ENCODE measurements around the gene POC1B. TPM values are rescaled to one million over a fixed set of nuclear protein-coding genes. Genes with fewer than 3 reads are reported as not detected.
"Not testable (repeated sequence)": the region's sequence is repeated elsewhere in the genome, so short reads cannot be mapped to it uniquely, and the experiment has no call there.

POC1B gene
- total RNA-seq, 2 experiments from 2014 or later, result 22.8 to 25.7 TPM

DNA sequence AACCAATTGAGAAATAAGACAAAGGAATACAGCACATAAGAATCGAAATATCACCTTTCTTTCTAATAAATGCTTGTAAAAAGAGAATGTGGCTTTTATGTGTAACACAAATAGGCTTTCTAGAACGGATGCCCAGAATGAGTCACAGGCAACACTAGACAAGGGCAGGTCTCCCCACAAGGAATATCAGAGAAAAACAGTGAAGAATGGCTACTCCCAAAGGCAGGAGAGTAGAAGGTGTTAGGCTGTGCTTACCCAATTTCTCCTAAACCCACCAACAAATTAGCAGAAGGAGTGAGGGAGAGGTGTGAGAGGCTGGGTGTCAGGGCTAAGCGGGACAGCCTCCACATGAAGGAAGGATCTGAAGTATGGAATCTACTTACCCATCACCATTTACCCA is 56.5 kb downstream of the POC1B start:
- no peak overlapping the region for H3K4me3 Mint-ChIP-seq
- H3K4me1 Mint-ChIP-seq (ENCODE audit: low read depth), result peaks cover 42% of the 10 kb centered on the region
- H3K27me3 Mint-ChIP-seq (ENCODE audit: low read depth), result no peaks in the 10 kb centered on the region

DNA sequence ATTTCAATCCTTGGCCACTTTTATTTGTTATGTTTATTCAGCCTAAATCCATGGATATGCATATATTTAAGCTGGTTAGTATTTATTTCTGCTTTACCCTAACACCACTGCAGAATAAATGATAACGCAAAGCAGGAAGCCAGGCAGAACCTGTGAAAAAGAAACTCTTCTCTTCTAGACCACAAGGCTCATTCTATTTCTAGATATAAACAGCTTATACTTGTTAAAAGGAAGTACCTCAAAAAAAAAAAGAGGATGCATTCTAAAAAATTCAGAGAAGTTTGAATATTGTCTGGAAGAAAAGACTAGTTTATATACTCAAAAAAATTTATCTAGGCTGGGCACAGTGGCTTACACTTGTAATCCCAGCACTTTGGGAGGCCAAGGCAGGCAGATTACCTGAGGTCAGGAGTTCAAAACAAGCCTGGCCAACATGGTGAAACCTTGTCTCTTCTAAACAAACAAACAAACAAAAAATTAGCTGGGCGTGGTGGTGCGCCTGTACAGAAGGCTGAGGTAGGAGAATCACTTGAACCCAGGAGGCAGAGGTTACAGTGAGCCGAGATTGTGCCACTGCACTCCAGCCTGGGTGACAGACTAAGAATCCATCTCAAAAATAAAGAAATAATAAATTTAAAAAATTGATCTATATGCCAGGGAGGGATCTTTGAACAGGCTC is 57.1 kb downstream of the POC1B start:
- Mint-ChIP-seq H3K27ac (no peak overlapping the region), H3K4me3 (no peak overlapping the region), H3K36me3 (ENCODE audit: low read depth) (peaks cover 9% of the 10 kb centered on the region), H3K9me3 (no peaks in the 10 kb centered on the region), H3K4me1 (ENCODE audit: low read depth) (peaks cover 42% of the 10 kb centered on the region), H3K27me3 (ENCODE audit: low read depth) (no peaks in the 10 kb centered on the region)
- CTCF ChIA-PET, result interaction anchor here (0.5 to 4.6 kb wide), 8 partner anchors 56 to 1554 kb away, joined by 3 to 35 read pairs (median 4); partner anchors contain the start of genes GALNT4 and POC1B
- intact Hi-C loops (cut with micrococcal nuclease), result loop anchor here (2.0 to 10.0 kb wide), 5 partner anchors 129 to 1324 kb away; partner anchors contain the start of genes ATP2B1, CEP290 and TMTC3
- DNase-seq, result peak; percentile 23

More for the DNA sequence above, 56.5 kb downstream of the POC1B start:
- CTCF ChIA-PET, result interaction anchor here (0.7 to 4.6 kb wide), 4 partner anchors 28 to 1554 kb away, joined by 3 to 67 read pairs (median 20); partner anchors contain the start of genes GALNT4 and POC1B
- peak overlapping the region; percentile 2 for H3K27ac Mint-ChIP-seq
- DNase-seq, result peak; percentile 38
- H3K9me3 Mint-ChIP-seq, result no peaks in the 10 kb centered on the region
- H3K36me3 Mint-ChIP-seq (ENCODE audit: low read depth), result peaks cover 9% of the 10 kb centered on the region
- intact Hi-C loops (cut with micrococcal nuclease), result loop anchor here (2.0 to 10.0 kb wide), 5 partner anchors 128 to 1325 kb away; partner anchors contain the start of genes ATP2B1, CEP290 and TMTC3

DNA sequence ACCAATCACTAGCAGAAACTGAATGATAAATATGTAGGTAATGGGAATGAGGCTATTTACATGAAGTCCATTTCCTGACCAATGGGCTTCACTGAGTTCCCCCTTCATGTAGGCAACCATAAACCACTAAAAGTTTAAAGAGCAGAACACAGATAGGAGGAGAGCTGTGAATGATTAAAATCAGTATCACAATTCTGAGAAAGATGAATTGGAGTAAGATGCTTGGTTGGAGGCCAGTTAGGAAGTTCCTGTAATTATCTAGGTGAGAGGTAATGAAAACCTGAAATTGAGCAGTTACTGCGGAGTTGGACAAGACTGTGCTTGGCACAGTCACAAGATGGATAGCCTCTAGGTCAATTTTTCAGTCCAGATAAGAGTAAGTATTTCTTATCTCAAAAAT is 57.8 kb downstream of the POC1B start:
- intact Hi-C loops (cut with micrococcal nuclease), result loop anchor here (2.0 to 10.0 kb wide), 5 partner anchors 129 to 1323 kb away; partner anchors contain the start of genes ATP2B1, CEP290 and TMTC3
- no peak overlapping the region for H3K27ac Mint-ChIP-seq
- H3K4me1 Mint-ChIP-seq (ENCODE audit: low read depth), result peaks cover 42% of the 10 kb centered on the region
- H3K36me3 Mint-ChIP-seq (ENCODE audit: low read depth), result peaks cover 9% of the 10 kb centered on the region
- no peak overlapping the region for H3K4me3 Mint-ChIP-seq
- no peaks in the 10 kb centered on the region for H3K9me3 Mint-ChIP-seq
- no peaks in the 10 kb centered on the region for H3K27me3 Mint-ChIP-seq (ENCODE audit: low read depth)
- DNase-seq, result no peak
- CTCF ChIA-PET, result interaction anchor here (0.6 to 4.6 kb wide), 7 partner anchors 54 to 449 kb away, joined by 3 to 35 read pairs (median 4); partner anchors contain the start of genes GALNT4 and POC1B

DNA sequence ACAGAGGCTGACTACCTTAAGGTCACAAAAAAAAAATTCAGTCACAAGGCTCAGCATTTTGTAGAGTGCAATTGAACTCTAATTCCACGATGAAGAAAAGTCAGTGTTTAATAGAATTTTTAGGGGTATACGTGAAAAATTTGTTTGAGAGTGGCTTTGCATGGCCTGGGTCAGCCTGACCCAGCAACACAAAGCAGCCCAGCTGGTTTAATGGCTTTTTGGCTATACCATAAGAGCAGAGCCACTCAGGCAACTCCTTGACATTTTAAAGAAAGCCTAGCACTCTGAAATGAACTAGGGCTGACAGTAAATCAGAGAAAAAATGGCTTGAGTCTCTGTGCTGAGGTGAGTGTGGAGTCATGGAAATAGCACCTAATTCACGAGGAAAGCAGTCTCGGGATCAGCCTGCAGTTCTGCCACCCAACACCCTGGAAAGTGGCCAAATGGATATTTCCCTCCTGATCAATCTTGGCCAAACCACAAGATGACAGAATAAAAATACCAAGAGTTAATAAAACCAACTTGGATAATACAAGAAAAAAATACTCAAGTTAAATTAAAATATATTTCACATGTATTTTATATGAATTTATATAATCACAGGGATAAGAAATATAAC is 60.8 kb downstream of the POC1B start:
- H3K9me3 Mint-ChIP-seq, result no peaks in the 10 kb centered on the region
- H3K36me3 Mint-ChIP-seq (ENCODE audit: low read depth), result peaks cover 7% of the 10 kb centered on the region
- H3K4me3 Mint-ChIP-seq, result no peak overlapping the region
- intact Hi-C loops (cut with micrococcal nuclease), result loop anchor here (5.0 to 10.0 kb wide), 3 partner anchors 132 to 1320 kb away; partner anchors contain the start of genes CEP290 and TMTC3
- H3K4me1 Mint-ChIP-seq (ENCODE audit: low read depth), result peaks cover 29% of the 10 kb centered on the region
- H3K27me3 Mint-ChIP-seq (ENCODE audit: low read depth), result no peaks in the 10 kb centered on the region
- H3K27ac Mint-ChIP-seq, result no peak overlapping the region
- CTCF ChIA-PET, result no interaction called here
- DNase-seq, result no peak

DNA sequence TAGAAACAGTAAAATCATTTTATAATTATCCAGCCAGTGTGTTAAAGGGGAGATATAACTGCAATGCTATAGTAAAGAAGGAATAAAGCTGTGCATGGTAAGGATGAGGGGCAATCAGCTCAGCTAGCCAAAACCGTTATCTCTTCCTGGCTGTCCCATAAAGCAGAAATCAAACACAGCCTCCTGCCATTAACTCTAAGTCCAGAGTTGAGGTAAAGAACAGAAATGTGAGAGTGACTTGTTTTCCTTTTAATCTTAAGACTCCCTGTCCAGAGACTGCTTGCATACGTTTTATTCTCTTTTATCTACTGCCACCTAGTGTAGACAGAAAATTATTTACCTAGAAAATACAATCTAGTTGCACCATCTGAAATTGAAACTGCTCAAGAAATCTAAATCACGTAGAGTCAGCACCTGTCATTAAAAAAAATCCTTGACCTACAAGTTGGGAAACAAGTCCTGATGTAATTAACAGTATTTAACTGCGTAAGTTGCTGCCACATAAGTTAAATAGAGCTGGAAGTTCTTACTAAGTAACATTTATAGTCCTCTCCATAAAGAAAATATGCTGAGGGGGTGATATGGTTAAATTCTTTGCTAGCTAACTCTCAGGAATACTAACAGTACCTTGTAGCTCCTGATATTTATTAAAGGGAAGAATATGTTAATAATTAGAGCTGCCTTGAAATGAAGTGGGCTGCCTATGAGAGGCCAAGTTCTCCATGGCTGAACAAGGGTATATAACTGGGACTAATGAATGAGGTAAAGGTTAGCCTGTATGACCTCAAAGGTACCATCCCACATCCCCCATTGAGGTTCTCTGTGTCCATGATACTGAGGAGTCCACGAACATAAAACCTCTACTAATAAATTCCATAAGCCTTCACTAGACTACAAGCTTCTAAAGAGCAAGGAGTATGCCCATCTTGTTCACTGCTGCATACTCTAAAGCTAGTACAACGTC is 63.9 kb downstream of the POC1B start:
- peak overlapping the region; percentile 48 for H3K27ac Mint-ChIP-seq
- peak overlapping the region; percentile 15 for H3K4me3 Mint-ChIP-seq
- peaks cover 5% of the 10 kb centered on the region for H3K36me3 Mint-ChIP-seq (ENCODE audit: low read depth)
- CTCF ChIA-PET, result interaction anchor here (0.5 to 3.1 kb wide), 42 partner anchors 8 to 584 kb away, joined by 3 to 52 read pairs (median 4); partner anchors contain the start of gene DUSP6
- no peaks in the 10 kb centered on the region for H3K9me3 Mint-ChIP-seq
- no peak for DNase-seq
- H3K27me3 Mint-ChIP-seq (ENCODE audit: low read depth), result no peaks in the 10 kb centered on the region
- H3K4me1 Mint-ChIP-seq (ENCODE audit: low read depth), result peaks cover 13% of the 10 kb centered on the region
- intact Hi-C loops (cut with micrococcal nuclease), result loop anchor here (1.0 to 10.0 kb wide), 9 partner anchors 67 to 1317 kb away; partner anchors contain the start of genes CEP290, DUSP6 and TMTC3

DNA sequence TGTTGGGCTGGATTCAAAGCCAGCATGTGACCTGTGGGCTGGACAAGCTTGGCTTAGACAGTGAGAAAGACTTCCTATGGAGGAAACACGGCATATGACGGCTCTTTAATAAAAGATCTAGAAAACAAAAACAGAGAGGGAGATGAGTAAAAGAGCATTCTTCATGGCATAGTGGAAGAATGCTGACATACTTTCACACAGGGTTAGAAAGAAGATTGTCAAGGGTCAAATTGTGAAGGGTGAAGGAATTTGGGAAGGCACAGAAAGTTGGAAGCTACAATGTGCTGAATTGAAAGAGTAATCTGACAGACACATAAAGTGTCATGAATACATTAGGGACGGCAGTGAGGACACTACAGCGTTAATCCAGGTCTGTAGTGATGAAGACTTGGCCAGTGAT is 64.7 kb downstream of the POC1B start:
- Mint-ChIP-seq H3K4me3 (no peak overlapping the region), H3K27ac (no peak overlapping the region), H3K27me3 (ENCODE audit: low read depth) (no peaks in the 10 kb centered on the region), H3K9me3 (no peaks in the 10 kb centered on the region), H3K36me3 (ENCODE audit: low read depth) (peaks cover 1% of the 10 kb centered on the region), H3K4me1 (ENCODE audit: low read depth) (peaks cover 10% of the 10 kb centered on the region)
- CTCF ChIA-PET, result interaction anchor here (0.6 to 3.1 kb wide), 30 partner anchors 10 to 442 kb away, joined by 3 to 52 read pairs (median 5); partner anchors contain the start of gene DUSP6
- intact Hi-C loops (cut with micrococcal nuclease), result loop anchor here (1.0 to 10.0 kb wide), 8 partner anchors 109 to 1316 kb away; partner anchors contain the start of genes CEP290, DUSP6 and TMTC3
- DNase-seq, result no peak

DNA sequence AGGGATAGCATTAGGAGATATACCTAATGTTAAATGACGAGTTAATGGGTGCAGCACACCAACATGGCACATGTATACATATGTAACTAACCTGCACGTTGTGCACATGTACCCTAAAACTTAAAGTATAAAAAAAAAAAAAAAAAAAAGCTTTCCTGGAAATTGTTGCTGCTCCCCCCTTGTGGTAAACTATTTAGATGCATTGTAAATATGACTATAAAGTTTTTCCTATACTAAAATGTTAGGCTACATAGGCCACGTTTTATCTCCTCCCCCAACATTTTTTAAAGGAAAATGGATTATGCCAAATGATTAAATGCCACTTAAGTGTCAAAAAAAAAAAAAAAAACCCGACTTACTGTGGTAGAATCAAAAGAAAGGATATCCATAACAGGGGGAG is 66.6 kb downstream of the POC1B start:
- H3K9me3 Mint-ChIP-seq; H3K27me3 Mint-ChIP-seq (ENCODE audit: low read depth); intact Hi-C loops (cut with micrococcal nuclease); H3K4me3 Mint-ChIP-seq; H3K36me3 Mint-ChIP-seq (ENCODE audit: low read depth); DNase-seq; H3K27ac Mint-ChIP-seq; H3K4me1 Mint-ChIP-seq (ENCODE audit: low read depth): not testable (repeated sequence)
- CTCF ChIA-PET, result interaction anchor here (0.6 to 1.8 kb wide), 5 partner anchors 407 to 684 kb away, joined by 3 to 6 read pairs (median 4); no protein-coding TSS in a partner anchor

DNA sequence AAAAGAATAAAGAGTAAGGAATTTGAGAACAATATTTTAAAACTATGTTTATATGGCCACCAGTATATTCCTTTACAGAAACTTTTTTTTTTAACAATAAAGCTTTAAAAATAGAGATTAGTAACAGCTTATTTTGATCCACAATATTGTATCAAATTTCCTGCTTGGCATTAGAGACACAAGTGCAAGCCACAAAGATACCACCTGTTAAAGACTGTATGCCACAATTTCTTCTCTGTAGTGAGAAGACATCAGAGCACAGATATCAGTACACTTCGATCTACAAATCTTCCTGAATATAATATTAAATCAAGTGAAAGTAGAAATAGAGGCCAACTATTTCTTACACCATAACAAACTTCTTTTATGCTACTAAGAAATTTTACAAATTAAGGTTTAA is 69.3 kb downstream of the POC1B start:
- H3K4me3 Mint-ChIP-seq, result no peak overlapping the region
- CTCF ChIA-PET, result interaction anchor here (0.7 kb wide), 1 partner anchor 420 kb away, joined by 3 read pairs; no protein-coding TSS in a partner anchor
- peaks cover 3% of the 10 kb centered on the region for H3K4me1 Mint-ChIP-seq (ENCODE audit: low read depth)
- peaks cover 1% of the 10 kb centered on the region for H3K36me3 Mint-ChIP-seq (ENCODE audit: low read depth)
- intact Hi-C loops (cut with micrococcal nuclease), result no loop called here
- no peaks in the 10 kb centered on the region for H3K27me3 Mint-ChIP-seq (ENCODE audit: low read depth)
- no peak for DNase-seq
- no peak overlapping the region for H3K27ac Mint-ChIP-seq
- no peaks in the 10 kb centered on the region for H3K9me3 Mint-ChIP-seq

DNA sequence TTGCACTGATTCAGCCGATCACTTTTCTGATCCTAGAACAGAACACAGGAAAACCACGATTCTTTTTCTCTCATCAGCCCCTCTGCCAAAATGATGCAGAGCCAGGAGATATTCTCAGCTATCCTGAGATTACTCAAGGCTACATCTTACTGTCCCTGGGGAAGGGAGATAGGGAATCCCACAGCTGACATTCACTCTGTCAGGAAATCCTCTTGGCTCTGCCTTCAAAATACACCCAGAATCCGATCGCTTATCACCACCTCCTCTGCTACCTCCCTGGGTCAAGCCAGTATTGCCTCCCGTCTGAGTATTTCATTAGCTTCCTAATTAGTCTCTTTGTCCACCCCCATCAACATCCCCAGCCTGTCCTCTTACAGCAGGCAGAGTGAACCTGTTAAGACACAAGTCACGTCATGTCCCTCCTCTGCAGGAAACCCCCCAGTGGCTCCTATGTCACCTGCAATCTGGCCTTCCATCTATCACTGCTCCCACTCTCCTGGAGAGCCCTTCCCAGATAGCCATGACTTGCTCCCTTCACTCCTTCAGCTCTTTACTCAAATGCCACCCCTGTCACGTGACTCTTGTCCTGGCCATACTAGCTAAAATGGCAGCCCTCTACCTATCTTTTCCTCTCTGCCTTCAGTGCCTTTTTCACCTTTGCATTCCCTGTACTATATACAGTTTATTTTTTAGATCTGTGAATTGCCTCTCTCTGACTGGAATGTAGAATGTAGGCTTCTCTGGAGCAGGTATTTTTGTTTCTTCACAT is 71.6 kb downstream of the POC1B start:
- DNase-seq, result no peak
- no peak overlapping the region for H3K4me3 Mint-ChIP-seq
- no peaks in the 10 kb centered on the region for H3K27me3 Mint-ChIP-seq (ENCODE audit: low read depth)
- H3K36me3 Mint-ChIP-seq (ENCODE audit: low read depth), result peaks cover 1% of the 10 kb centered on the region
- CTCF ChIA-PET, result interaction anchor here (0.5 kb wide), 1 partner anchor 13 kb away, joined by 3 read pairs; no protein-coding TSS in a partner anchor
- H3K9me3 Mint-ChIP-seq, result no peaks in the 10 kb centered on the region
- intact Hi-C loops (cut with micrococcal nuclease), result no loop called here
- peaks cover 2% of the 10 kb centered on the region for H3K4me1 Mint-ChIP-seq (ENCODE audit: low read depth)
- H3K27ac Mint-ChIP-seq, result no peak overlapping the region

DNA sequence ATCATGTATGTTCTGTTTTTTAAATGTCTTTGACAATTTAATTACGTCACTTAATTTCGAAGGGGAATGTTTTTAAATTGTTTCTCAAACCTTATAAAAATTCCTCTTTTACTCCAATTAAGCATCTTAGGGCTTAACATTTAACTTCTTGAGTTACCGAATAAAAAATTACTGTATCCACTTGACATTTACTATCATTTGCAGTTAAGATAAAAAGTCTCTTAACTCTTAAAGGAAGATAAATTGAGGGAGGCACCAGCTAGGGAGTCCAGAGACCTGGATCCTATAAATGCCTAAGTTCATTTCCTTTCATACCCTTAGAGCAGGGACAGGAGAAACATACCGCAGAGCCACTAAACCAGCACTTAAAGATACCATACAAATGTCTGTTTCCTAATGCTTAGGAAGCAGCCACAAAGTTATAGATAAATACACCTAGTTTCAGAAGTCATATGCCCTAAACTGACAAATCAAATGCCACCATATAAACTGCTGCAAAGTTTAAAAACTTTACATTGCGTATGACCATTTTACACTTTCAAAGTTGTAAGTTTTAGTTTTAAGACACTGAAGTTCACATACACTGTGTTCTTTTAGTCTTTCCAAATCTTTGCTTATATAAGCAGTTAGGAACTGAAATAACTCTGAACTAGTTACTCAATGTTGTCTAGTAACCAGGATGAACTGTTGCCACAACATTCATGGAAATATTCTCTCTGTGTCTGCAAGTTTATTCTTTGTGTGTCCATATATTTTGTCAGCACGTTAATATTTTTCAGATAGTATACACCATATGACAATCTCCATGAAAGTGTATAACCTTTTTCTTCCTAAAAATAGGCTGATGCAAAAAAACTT is 72.5 kb downstream of the POC1B start:
- no peak overlapping the region for H3K27ac Mint-ChIP-seq
- CTCF ChIA-PET, result no interaction called here
- H3K27me3 Mint-ChIP-seq (ENCODE audit: low read depth), result no peaks in the 10 kb centered on the region
- peaks cover under 1% of the 10 kb centered on the region for H3K36me3 Mint-ChIP-seq (ENCODE audit: low read depth)
- peaks cover 2% of the 10 kb centered on the region for H3K4me1 Mint-ChIP-seq (ENCODE audit: low read depth)
- H3K9me3 Mint-ChIP-seq, result no peaks in the 10 kb centered on the region
- no peak for DNase-seq
- intact Hi-C loops (cut with micrococcal nuclease), result no loop called here
- H3K4me3 Mint-ChIP-seq, result no peak overlapping the region

Measured in activated naive CD4-positive, alpha-beta T cell treated with anti-CD3 and anti-CD28 coated beads for 36 hours (primary cell).